HG03457 (cell line): Measurements from ENCODE around the gene NSMF.

Source experiments
- ATAC-seq: cut with Tn5 transposase; IDR thresholded peaks from one replicate; pipeline ENCODE4 v1.9.1; 2021; ENCODE audit warnings: moderate number of reproducible peaks; ENCODE audit not compliant: unreplicated experiment

NSMF gene

GRCh38 chr9:137459152-137459600 is at the start of gene NSMF:
Gene NSMF (minus strand): TSS chr9:137459334. CDS start chr9:137459102, 232 bp downstream.
- ATAC-seq, result peak; percentile 38

- ATAC-seq, result no peak
Observed at GRCh38 chr9:137506702-137507171, 47.6 kb upstream of the NSMF start.

- ATAC-seq, result no peak
Observed at GRCh38 chr9:137506274-137506673, 47.1 kb upstream of the NSMF start.

GRCh38 chr9:137505421-137506140 is 46.4 kb upstream of the NSMF start:
- ATAC-seq, result no peak

- ATAC-seq, result no peak
Observed at GRCh38 chr9:137504432-137504777, 45.3 kb upstream of the NSMF start.

GRCh38 chr9:137502008-137502911 is 43.1 kb upstream of the NSMF start:
- no peak for ATAC-seq

- ATAC-seq, result no peak
Observed at GRCh38 chr9:137501457-137501856, 42.3 kb upstream of the NSMF start.

- ATAC-seq, result no peak
Observed at GRCh38 chr9:137500666-137501397, 41.7 kb upstream of the NSMF start.

- no peak for ATAC-seq
Observed at GRCh38 chr9:137499858-137500661, 40.9 kb upstream of the NSMF start.

GRCh38 chr9:137499416-137499815 is 40.3 kb upstream of the NSMF start:
- no peak for ATAC-seq

- ATAC-seq, result no peak
Observed at GRCh38 chr9:137498720-137499150, 39.6 kb upstream of the NSMF start.

- ATAC-seq, result no peak
Observed at GRCh38 chr9:137497921-137498719, 39.0 kb upstream of the NSMF start.

- ATAC-seq, result no peak
Observed at GRCh38 chr9:137496601-137497375, 37.7 kb upstream of the NSMF start.

GRCh38 chr9:137494550-137495351 is 35.6 kb upstream of the NSMF start:
- no peak for ATAC-seq

- no peak for ATAC-seq
Observed at GRCh38 chr9:137494104-137494544, 35.0 kb upstream of the NSMF start.

GRCh38 chr9:137493364-137494103 is 34.4 kb upstream of the NSMF start:
- ATAC-seq, result no peak
